Measurements from ENCODE around the gene AK8.

Gene AK8

DNA sequence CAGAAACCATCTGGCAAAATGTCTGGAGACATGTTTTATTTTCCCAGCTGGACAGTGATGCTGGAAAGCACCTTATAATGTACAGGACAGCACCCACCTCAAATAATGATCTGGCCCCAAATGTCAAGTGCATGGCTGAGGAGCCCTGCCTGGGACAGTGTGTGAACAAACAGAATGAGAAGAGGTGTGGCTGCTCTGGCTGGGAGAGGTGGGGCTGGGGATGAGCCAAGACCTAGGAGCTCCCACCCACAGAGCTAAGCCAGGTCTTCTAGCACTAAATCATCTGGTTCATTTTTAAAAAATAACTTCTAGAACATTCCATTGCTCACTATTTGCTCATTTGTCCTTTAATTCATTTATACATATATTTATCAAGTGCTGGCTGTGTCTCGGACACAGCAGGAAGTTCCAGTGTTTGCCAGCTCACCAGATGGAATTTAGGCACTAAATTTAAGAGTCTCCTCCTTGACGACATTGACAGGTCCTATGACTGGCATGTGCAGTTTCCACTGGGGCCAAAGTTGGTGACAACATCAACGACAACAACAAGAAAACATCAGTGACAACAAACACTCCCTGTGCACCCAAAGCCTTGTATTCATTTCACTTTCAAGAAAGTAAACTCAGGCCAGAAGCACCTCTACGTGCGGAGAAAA, 148.7 kb downstream of the AK8 start:
- TF ChIP-seq, protein P1, sequence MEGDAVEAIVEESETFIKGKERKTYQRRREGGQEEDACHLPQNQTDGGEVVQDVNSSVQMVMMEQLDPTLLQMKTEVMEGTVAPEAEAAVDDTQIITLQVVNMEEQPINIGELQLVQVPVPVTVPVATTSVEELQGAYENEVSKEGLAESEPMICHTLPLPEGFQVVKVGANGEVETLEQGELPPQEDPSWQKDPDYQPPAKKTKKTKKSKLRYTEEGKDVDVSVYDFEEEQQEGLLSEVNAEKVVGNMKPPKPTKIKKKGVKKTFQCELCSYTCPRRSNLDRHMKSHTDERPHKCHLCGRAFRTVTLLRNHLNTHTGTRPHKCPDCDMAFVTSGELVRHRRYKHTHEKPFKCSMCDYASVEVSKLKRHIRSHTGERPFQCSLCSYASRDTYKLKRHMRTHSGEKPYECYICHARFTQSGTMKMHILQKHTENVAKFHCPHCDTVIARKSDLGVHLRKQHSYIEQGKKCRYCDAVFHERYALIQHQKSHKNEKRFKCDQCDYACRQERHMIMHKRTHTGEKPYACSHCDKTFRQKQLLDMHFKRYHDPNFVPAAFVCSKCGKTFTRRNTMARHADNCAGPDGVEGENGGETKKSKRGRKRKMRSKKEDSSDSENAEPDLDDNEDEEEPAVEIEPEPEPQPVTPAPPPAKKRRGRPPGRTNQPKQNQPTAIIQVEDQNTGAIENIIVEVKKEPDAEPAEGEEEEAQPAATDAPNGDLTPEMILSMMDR (IDR thresholded peaks at IDR 0.05; ENCODE audit: insufficient read depth, missing control alignments): no peak
- FAIRE-seq (no peak), DNase-seq (ENCODE audit: insufficient read length, low spot score) (no peak)

GRCh38 chr9:132728497-132728896, 149.6 kb downstream of the AK8 start:
- DNase-seq (ENCODE audit: insufficient read length, low spot score) (no peak), FAIRE-seq (no peak)

GRCh38 chr9:132728071-132728470, 150.0 kb downstream of the AK8 start:
- TF ChIP-seq, protein P1 (IDR thresholded peaks at IDR 0.05; ENCODE audit: insufficient read depth, missing control alignments): no peak
- DNase-seq (ENCODE audit: insufficient read length, low spot score) (no peak), FAIRE-seq (no peak)

More at GRCh38 chr9:132728497-132728896, 149.6 kb downstream of the AK8 start:
- TF ChIP-seq, protein P1 (IDR thresholded peaks at IDR 0.05; ENCODE audit: insufficient read depth, missing control alignments): no peak

DNA sequence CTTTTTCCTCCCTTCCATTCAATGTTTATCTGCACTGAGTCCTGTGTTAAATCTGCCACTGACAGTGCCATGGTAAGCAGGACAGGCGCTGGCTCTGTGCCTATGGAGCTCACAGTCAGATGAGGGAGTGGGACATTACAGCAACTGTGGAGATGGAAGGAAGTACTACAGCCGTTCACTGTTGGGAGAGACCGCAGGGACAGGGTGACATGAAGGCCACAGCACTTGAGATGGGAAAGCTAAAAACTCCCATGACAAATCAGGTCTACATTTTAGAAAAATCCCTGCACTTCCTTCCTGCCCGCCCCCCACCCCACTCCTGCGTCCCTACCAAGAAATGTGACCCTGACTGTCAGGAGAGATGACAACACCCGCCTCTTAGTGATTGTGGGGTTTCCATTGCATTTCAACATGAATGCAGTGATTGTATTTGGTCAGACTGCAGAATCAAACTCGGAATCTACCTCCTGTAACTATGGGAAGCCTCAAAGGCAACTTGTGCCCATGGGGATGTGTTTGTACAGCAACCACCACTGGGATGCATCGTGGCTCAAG, 151.4 kb downstream of the AK8 start:
- DNase-seq (ENCODE audit: insufficient read length, low spot score) (no peak), FAIRE-seq (no peak)
- TF ChIP-seq, protein P1 (IDR thresholded peaks at IDR 0.05; ENCODE audit: insufficient read depth, missing control alignments): no peak

DNA sequence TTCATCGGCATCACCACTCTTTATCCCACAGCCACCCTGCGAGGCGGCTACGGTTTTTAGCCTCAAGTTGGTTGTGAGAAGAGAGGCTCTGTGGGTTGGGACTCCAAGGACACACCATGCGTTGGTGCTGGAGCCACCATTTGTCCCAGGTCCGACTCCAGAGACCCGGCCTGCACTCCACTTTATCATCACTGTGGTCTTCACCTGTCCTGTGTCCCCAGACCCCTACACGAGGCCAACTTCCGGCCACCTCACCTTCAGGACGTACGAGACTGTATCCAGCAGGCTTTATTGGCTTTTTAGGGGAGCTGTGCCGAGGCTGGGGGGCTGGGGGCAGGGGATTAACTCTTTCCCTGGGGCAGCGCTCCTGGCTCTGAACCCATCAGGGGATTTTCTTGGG, 152.8 kb downstream of the AK8 start:
- DNase-seq (ENCODE audit: insufficient read length, low spot score) (no peak), FAIRE-seq (no peak)
- TF ChIP-seq, protein P1 (IDR thresholded peaks at IDR 0.05; ENCODE audit: insufficient read depth, missing control alignments): no peak

- FAIRE-seq (no peak), DNase-seq (ENCODE audit: insufficient read length, low spot score) (no peak)
- TF ChIP-seq, protein P1 (IDR thresholded peaks at IDR 0.05; ENCODE audit: insufficient read depth, missing control alignments): no peak
These were observed 154.3 kb downstream of the AK8 start for GRCh38 chr9:132723809-132724208.

DNA sequence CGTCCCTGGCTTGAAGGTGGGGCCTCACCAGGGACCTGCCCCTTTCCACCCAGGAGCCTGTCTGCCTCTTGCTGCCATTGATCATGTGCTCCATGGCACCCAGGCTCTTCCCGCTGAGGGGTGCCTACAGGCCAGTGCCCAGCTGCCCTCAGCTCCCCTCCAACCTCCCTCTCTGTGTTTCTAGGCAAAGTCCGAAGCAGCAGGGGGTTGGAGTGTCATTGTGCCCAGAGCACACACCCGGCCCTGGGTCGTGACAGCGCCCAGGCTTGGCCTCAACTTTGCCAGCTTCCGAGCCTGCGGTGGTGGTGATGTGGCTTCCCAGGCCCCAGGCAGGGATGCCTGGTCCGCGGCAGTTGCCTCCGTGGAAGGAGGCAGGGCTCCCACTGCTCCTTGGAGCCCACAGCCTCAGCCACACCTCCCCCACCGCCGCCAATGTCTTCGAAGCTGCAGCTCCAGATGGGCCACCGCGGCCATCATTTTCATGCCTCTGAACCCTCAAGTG, 155.5 kb downstream of the AK8 start:
- DNase-seq (ENCODE audit: insufficient read length, low spot score): no peak
- TF ChIP-seq, protein P1 (IDR thresholded peaks at IDR 0.05; ENCODE audit: insufficient read depth, missing control alignments): no peak
- no peak for FAIRE-seq

Measured in D721Med (cell line).